IMR-90 (cell line): ENCODE measurements around the gene C1orf116. TPM values are rescaled to one million over a fixed set of nuclear protein-coding genes. Genes with fewer than 3 reads are reported as not detected.

Experiments
- ATAC-seq: fragments of 200-7000 bp; cut with Tn5 transposase; 2 replicates; pipeline ENCODE4 v1.9.1; 2020; ENCODE audit warnings: low read depth, mild to moderate bottlenecking, moderate library complexity
- BruUV-seq: library from RNA; stranded (reverse); fragments of 400-500 nt; replicated peaks from 2 replicates; lab custom pipeline; 2021; lab: Mats Ljungman, UMichigan
- CTCF ChIA-PET: fragments of 300-600 bp; formaldehyde crosslinking; extraction: SDS; loops from one replicate; lab custom pipeline; 2021; ENCODE audit warnings: antibody characterized with exemption; lab: Yijun Ruan, JAX
- POLR2A ChIA-PET: fragments of 300-600 bp; sonication (Branson Sonifier 250); formaldehyde crosslinking; loops from one replicate; lab custom pipeline; 2022; ENCODE audit warnings: antibody characterized with exemption; ENCODE audit not compliant: unreplicated experiment; lab: Charles Lee
- DNase-seq: peaks from one replicate; pipeline ENCODE4 v3.0.0; 2013
- H2AFZ ChIP-seq: replicated peaks from 2 replicates; pipeline ENCODE3; 2013; ENCODE audit warnings: low read length, mild to moderate bottlenecking; ENCODE audit not compliant: poor library complexity
- H2AK5ac ChIP-seq: 2 replicates; pipeline ENCODE4 v1.6.1; 2013; ENCODE audit warnings: low read depth, low read length, inconsistent platforms
- H2AK9ac ChIP-seq: replicated peaks from 2 replicates; pipeline ENCODE3; 2013; ENCODE audit warnings: mild to moderate bottlenecking, low read depth, low read length, moderate library complexity; ENCODE audit not compliant: poor library complexity
- H2BK120ac ChIP-seq: 2 replicates; pipeline ENCODE4 v1.6.1; 2013; ENCODE audit warnings: low read depth, low read length, inconsistent platforms
- H2BK15ac ChIP-seq: 3 replicates; pipeline ENCODE4 v1.6.1; 2013; ENCODE audit warnings: low read depth, low read length, inconsistent platforms
- H2BK20ac ChIP-seq: 2 replicates; pipeline ENCODE4 v1.6.1; 2013; ENCODE audit warnings: low read depth, mild to moderate bottlenecking, inconsistent platforms, low read length, moderate library complexity
- H2BK5ac ChIP-seq: 2 replicates; pipeline ENCODE4 v1.6.1; 2013; ENCODE audit warnings: mild to moderate bottlenecking, low read depth, low read length, inconsistent platforms; ENCODE audit not compliant: poor library complexity, severe bottlenecking
- H3K14ac ChIP-seq: replicated peaks from 2 replicates; pipeline ENCODE4 v1.6.1; 2013; ENCODE audit warnings: low read depth, low read length, inconsistent platforms
- H3K18ac ChIP-seq: 2 replicates; pipeline ENCODE4 v1.6.1; 2013; ENCODE audit warnings: low read depth, low read length, control low read depth
- H3K23ac ChIP-seq: 2 replicates; pipeline ENCODE4 v1.6.1; 2013; ENCODE audit warnings: low read depth, low read length, inconsistent platforms
- H3K27ac ChIP-seq: 2 replicates; pipeline ENCODE4 v1.5.1; 2013; ENCODE audit warnings: mild to moderate bottlenecking, control low read depth, low read length; ENCODE audit not compliant: insufficient read depth
- H3K27me3 ChIP-seq: 2 replicates; pipeline ENCODE4 v1.6.1; 2013; ENCODE audit warnings: low read length; ENCODE audit not compliant: control insufficient read depth, insufficient read depth
- H3K36me3 ChIP-seq: 2 replicates; pipeline ENCODE4 v1.6.1; 2013; ENCODE audit warnings: low read length, mixed read lengths; ENCODE audit not compliant: control insufficient read depth, insufficient read depth
- H3K4ac ChIP-seq: 2 replicates; pipeline ENCODE4 v1.6.1; 2013; ENCODE audit warnings: low read depth, low read length, inconsistent platforms
- H3K4me1 ChIP-seq: 2 replicates; pipeline ENCODE4 v1.6.1; 2013; ENCODE audit warnings: low read length, mixed read lengths; ENCODE audit not compliant: control insufficient read depth, insufficient read depth
- H3K4me2 ChIP-seq: 2 replicates; pipeline ENCODE4 v1.6.1; 2013; ENCODE audit warnings: low read depth, mild to moderate bottlenecking, control low read depth, low read length, moderate library complexity
- H3K4me3 ChIP-seq: 2 replicates; pipeline ENCODE4 v1.5.1; 2013; ENCODE audit warnings: low read depth, mild to moderate bottlenecking, control low read depth, low read length, moderate library complexity; ENCODE audit not compliant: insufficient read depth
- H3K56ac ChIP-seq: 2 replicates; pipeline ENCODE4 v1.6.1; 2013; ENCODE audit warnings: low read length, inconsistent platforms; ENCODE audit not compliant: insufficient read depth; ENCODE audit errors: extremely low read depth
- H3K79me1 ChIP-seq, 2 experiments: 2 replicates each; pipeline ENCODE4 v1.6.1; 2013; ENCODE audit warnings: low read length in 2 of 2, inconsistent platforms in 1 of 2, low read depth in 1 of 2
- H3K9ac ChIP-seq: 2 replicates; pipeline ENCODE4 v1.6.1; 2013; ENCODE audit warnings: low read depth, low read length, control low read depth
- H3K9me1 ChIP-seq: 2 replicates; pipeline ENCODE4 v1.6.1; 2013; ENCODE audit warnings: low read length, inconsistent platforms; ENCODE audit not compliant: insufficient read depth
- H3K9me3 ChIP-seq: 2 replicates; pipeline ENCODE4 v1.6.1; 2013; ENCODE audit warnings: low read length; ENCODE audit not compliant: control insufficient read depth, insufficient read depth
- H4K20me1 ChIP-seq: 2 replicates; pipeline ENCODE4 v1.6.1; 2013; ENCODE audit warnings: low read length, inconsistent platforms; ENCODE audit not compliant: insufficient read depth
- H4K5ac ChIP-seq: 2 replicates; pipeline ENCODE4 v1.6.1; 2013; ENCODE audit warnings: mild to moderate bottlenecking, low read depth, low read length, control low read depth
- H4K8ac ChIP-seq, 2 experiments: 2 replicates each; pipeline ENCODE4 v1.6.1; 2013; ENCODE audit warnings: low read depth in 2 of 2, low read length in 2 of 2, control low read depth in 1 of 2, inconsistent platforms in 1 of 2
- H4K91ac ChIP-seq: 2 replicates; pipeline ENCODE4 v1.6.1; 2013; ENCODE audit warnings: low read depth, low read length, inconsistent platforms; ENCODE audit not compliant: insufficient read depth
- BHLHE40 ChIP-seq: fragments of 150-350 bp; IDR thresholded peaks from 2 replicates; pipeline ENCODE4 v1.6.1; 2016; ENCODE audit warnings: mild to moderate bottlenecking, low read depth, low read length
- CEBPB ChIP-seq: IDR thresholded peaks from 2 replicates; pipeline ENCODE4 v1.6.1; 2012; ENCODE audit warnings: low read depth, low read length, improper control_type of control experiment
- CHD1 ChIP-seq: IDR thresholded peaks from 2 replicates; pipeline ENCODE4 v1.6.1; 2012; ENCODE audit warnings: low read depth, low read length, improper control_type of control experiment
- CTCF ChIP-seq: conservative IDR thresholded peaks from 2 replicates; pipeline ENCODE4 v1.5.1; 2012; ENCODE audit warnings: mild to moderate bottlenecking, low read depth, low read length, improper control_type of control experiment
- FOS ChIP-seq: fragments of 150-350 bp; IDR thresholded peaks from 2 replicates; pipeline ENCODE4 v1.6.1; 2016; ENCODE audit warnings: low read depth, low read length
- MAFK ChIP-seq: IDR thresholded peaks from 2 replicates; pipeline ENCODE4 v1.6.1; 2012; ENCODE audit warnings: low read depth, low read length, improper control_type of control experiment
- MAZ ChIP-seq: IDR thresholded peaks from 2 replicates; pipeline ENCODE4 v1.6.1; 2012; ENCODE audit warnings: low read depth, mild to moderate bottlenecking, low read length, improper control_type of control experiment, moderate library complexity, borderline replicate concordance
- MXI1 ChIP-seq: IDR thresholded peaks from 2 replicates; pipeline ENCODE4 v1.6.1; 2012; ENCODE audit warnings: low read depth, mild to moderate bottlenecking, low read length, moderate library complexity, borderline replicate concordance
- NFE2L2 ChIP-seq: fragments of 150-350 bp; IDR thresholded peaks from 2 replicates; pipeline ENCODE4 v1.6.1; 2016; ENCODE audit warnings: low read depth, mild to moderate bottlenecking, low read length
- POLR2A ChIP-seq: IDR thresholded peaks from 2 replicates; pipeline ENCODE4 v1.6.1; 2012; ENCODE audit warnings: mild to moderate bottlenecking, low read depth, low read length
- RAD21 ChIP-seq: IDR thresholded peaks from 2 replicates; pipeline ENCODE4 v1.6.1; 2012; ENCODE audit warnings: low read length, improper control_type of control experiment
- RCOR1 ChIP-seq: IDR thresholded peaks from 2 replicates; pipeline ENCODE4 v1.6.1; 2012; ENCODE audit warnings: mild to moderate bottlenecking, low read length, improper control_type of control experiment; ENCODE audit not compliant: insufficient replicate concordance
- RFX5 ChIP-seq: IDR thresholded peaks from 2 replicates; pipeline ENCODE4 v1.8.0; 2012; ENCODE audit warnings: low read depth, mild to moderate bottlenecking, low read length, moderate library complexity
- SMC3 ChIP-seq: fragments of 150-350 bp; IDR thresholded peaks from 2 replicates; pipeline ENCODE4 v1.6.1; 2016; ENCODE audit warnings: low read depth, mild to moderate bottlenecking, antibody characterized with exemption, low read length, moderate library complexity
- USF2 ChIP-seq: fragments of 150-350 bp; IDR thresholded peaks from 2 replicates; pipeline ENCODE4 v1.6.1; 2017; ENCODE audit warnings: mild to moderate bottlenecking, antibody characterized with exemption, low read length, low read depth
- WGBS, 2 experiments: methylation state at CpG; one replicate each; pipeline versions ENCODE4 v1.1.5 to v1.1.7; 2013; ENCODE audit warnings: missing lambda C conversion rate in 2 of 2; ENCODE audit not compliant: insufficient read length in 1 of 2; ENCODE audit errors: extremely low coverage in 2 of 2; 5-methylcytosine and 5-hydroxymethylcytosine counted together
- dilution Hi-C: fragments of 300-500 bp; cut with HindIII; formaldehyde crosslinking; loops from one replicate; pipeline ENCODE4 v1.14.3; 2018; ENCODE audit warnings: low sequenced_read_pairs; ENCODE audit not compliant: unreplicated experiment
- in situ Hi-C: fragments of 300-500 bp; cut with MboI; formaldehyde crosslinking; loops from 3 replicates; pipeline ENCODE4 v1.14.3; 2019; ENCODE audit warnings: low sequenced_read_pairs, inconsistent platforms, mixed read lengths
- intact Hi-C: fragments of 100-400 bp; cut with micrococcal nuclease; formaldehyde crosslinking; loops from 2 replicates; pipeline ENCODE4 v1.10.0; 2022
- polyA plus RNA-seq, 3 experiments: library from polyadenylated mRNA; depleted of rRNA; stranded (reverse); fragments of >200 nt; gene quantifications; 2 replicates each; pipeline ENCODE4 v1.2.3, GENCODE V29; 2012; ENCODE audit warnings: low replicate concordance in 1 of 3
- total RNA-seq: library from RNA; depleted of rRNA; stranded (reverse); fragments of >200 nt; gene quantifications from 2 replicates; pipeline ENCODE4 v1.2.3, GENCODE V29; 2012
- TF ChIP-seq, protein P1 (sequence below): fragments of 150-350 bp; IDR thresholded peaks from 2 replicates; pipeline ENCODE4 v1.6.1; 2016; ENCODE audit warnings: low read depth, mild to moderate bottlenecking, low read length, moderate library complexity, borderline replicate concordance

The C1orf116 gene
- total and polyA plus RNA-seq, 2 of the 4 experiments (the other 2 are of a cell fraction): under 0.01 to 0.03 TPM

DNA sequence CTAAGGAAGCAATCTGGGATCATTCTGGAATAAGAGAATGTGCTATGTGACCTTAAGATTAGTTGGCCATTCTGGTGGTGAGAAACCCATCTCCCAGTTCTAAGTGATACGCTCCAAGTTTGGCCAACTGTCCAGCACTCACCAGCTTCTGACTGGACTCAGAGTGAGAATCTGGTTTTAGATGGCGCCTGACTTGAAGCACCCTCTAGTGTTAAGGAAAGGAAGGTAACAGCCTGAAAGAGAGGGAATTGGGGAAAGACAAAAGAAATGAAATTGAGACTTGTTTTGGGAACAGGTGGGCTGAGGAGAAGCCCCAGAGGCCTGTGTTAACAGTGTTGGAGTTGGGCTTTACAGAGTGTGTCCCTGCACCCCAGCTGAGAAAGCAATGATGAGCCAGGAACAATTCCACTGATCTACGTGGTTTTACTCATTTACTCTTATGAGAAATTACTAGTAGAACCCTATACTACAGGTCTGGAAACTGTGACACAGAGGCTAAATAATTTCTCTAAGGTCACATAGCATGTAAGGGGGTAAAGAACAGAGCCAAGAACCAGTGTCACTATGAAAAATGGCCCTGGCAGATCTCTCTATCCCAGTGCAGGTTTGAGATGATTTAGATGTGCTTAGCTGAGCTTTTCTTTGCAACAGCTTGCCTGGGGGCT, 53.0 kb downstream of the C1orf116 start:
- Histone ChIP-seq H3K4me3 (no peak overlapping the region), H2AK5ac (no peak overlapping the region), H3K9ac (no peak overlapping the region), H3K27me3 (peaks cover 33% of the 10 kb centered on the region), H2AFZ (no peak overlapping the region), H4K8ac (no peak overlapping the region), H3K4me1 (no peaks in the 10 kb centered on the region), H3K9me1 (no peaks in the 10 kb centered on the region), H2BK15ac (no peak overlapping the region), H3K27ac (no peak overlapping the region), H3K79me1 (no peaks in the 10 kb centered on the region), H3K14ac (no peak overlapping the region), H3K4ac (no peak overlapping the region), H3K18ac (no peak overlapping the region), H4K91ac (no peak overlapping the region), H4K5ac (no peak overlapping the region), H2AK9ac (no peak overlapping the region), H3K4me2 (no peak overlapping the region), H2BK5ac (no peak overlapping the region), H3K36me3 (no peaks in the 10 kb centered on the region), H3K23ac (no peak overlapping the region), H2BK120ac (no peak overlapping the region), H3K56ac (no peak overlapping the region), H2BK20ac (no peak overlapping the region), H3K9me3 (no peaks in the 10 kb centered on the region), H4K20me1 (no peaks in the 10 kb centered on the region)
- peak; percentile 41 for DNase-seq
- in situ Hi-C loops: no loop called here
- BruUV-seq: no TSS peak
- peak; percentile 38; the same call in 1 of the 2 replicates for TF ChIP-seq SMC3
- TF ChIP-seq CTCF: peak; percentile 49
- TF ChIP-seq BHLHE40: no peak
- peak; percentile 41 for TF ChIP-seq RAD21
- TF ChIP-seq MAZ: no peak
- TF ChIP-seq NFE2L2: no peak
- TF ChIP-seq POLR2A: no peak
- no peak for TF ChIP-seq RCOR1
- no peak for TF ChIP-seq MXI1
- no peak for TF ChIP-seq USF2
- no peak for TF ChIP-seq CEBPB
- TF ChIP-seq CHD1: no peak
- no peak for TF ChIP-seq FOS
- TF ChIP-seq, protein P1, sequence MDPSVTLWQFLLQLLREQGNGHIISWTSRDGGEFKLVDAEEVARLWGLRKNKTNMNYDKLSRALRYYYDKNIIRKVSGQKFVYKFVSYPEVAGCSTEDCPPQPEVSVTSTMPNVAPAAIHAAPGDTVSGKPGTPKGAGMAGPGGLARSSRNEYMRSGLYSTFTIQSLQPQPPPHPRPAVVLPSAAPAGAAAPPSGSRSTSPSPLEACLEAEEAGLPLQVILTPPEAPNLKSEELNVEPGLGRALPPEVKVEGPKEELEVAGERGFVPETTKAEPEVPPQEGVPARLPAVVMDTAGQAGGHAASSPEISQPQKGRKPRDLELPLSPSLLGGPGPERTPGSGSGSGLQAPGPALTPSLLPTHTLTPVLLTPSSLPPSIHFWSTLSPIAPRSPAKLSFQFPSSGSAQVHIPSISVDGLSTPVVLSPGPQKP: no peak
- TF ChIP-seq RFX5: no peak
- TF ChIP-seq MAFK: no peak
- intact Hi-C loops: loop anchor here (5.0 to 10.0 kb wide), 4 partner anchors 245 to 505 kb away; partner anchors contain the start of genes DYRK3 and IKBKE
- WGBS, 2 experiments: no CpG with 5 or more reads among the region's 3 CpGs
- dilution Hi-C loops: no loop called here
- ChIA-PET CTCF (interaction anchor here (0.6 to 1.1 kb wide), 7 partner anchors 12 to 434 kb away, joined by 3 to 4 read pairs (median 3); no protein-coding TSS in a partner anchor), POLR2A (no interaction called here)
- ATAC-seq: peak; percentile 73
